A673 (cell line): Measurements from ENCODE around the gene GLT6D1.

Experiments
- CTCF ChIP-seq: fragments of 300-800, 200-600 bp; sonication (generic); conservative IDR thresholded peaks from 2 replicates; pipeline ENCODE4 v1.5.1; 2017; ENCODE audit warnings: low read depth, mild to moderate bottlenecking, antibody characterized with exemption, low read length, moderate library complexity, mixed read lengths
- EZH2 ChIP-seq: fragments of 200-600 bp; sonication (generic); IDR thresholded peaks from 2 replicates; pipeline ENCODE4 v1.6.1; 2017; ENCODE audit warnings: borderline replicate concordance, low read depth, mild to moderate bottlenecking, mixed read lengths, antibody characterized with exemption, low read length; ENCODE audit not compliant: poor library complexity, severe bottlenecking

DNA sequence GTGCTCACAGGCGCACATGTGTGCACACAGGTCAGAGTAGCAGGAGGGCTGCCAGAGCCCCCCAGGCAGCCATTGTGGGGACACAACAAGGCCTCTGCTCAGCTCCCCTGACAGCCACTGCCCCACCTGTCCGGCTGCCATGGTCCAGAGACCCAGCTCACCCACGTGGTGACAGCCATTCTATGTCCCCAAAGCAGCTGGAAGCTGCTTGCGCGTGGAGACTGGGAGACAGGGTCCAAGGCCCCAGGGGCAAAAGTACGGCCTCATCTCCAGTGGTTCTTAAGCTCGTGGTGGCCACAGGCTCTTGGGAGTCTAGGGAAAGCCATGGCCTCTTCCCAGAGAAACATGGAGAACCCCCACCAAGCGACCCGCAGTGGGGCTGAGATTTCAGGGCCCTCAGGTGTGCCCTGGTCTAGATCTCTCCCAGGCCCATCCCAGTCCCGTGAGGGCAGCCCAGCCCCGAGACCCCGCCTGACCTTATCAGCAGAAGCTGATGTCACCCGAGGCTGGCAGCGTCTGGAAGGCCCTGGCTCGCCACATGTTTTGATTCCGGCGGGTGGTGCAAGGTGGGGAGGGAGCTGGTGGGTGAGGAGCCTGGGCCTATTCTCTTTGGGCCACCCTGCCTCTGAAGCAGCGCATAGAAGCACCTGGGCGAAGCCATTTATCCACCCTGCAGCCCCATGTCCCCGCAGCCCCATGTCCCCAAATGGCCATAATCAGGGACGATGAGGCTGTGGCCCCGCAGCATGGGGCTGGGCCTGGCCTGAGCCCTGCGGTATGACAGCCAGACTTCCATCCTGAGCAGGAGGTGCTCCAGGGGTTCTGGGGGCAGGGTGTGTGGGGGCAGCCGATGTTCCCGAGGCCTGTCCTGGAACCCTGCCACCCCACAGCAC is 31.7 kb downstream of the GLT6D1 start:
- TF ChIP-seq CTCF, result no peak
- TF ChIP-seq EZH2, result no peak
